Measurements from ENCODE around the gene SRGAP3.

Gene SRGAP3

GRCh38 chr3:9254764-9255163 is 5.3 kb upstream of the SRGAP3 start:
- no peak for DNase-seq (ENCODE audit: low read depth)
- H3K4me3 ChIP-seq (ENCODE audit: control insufficient read depth, low read depth, low read length), result no peak overlapping the region
- TF ChIP-seq, protein P1, sequence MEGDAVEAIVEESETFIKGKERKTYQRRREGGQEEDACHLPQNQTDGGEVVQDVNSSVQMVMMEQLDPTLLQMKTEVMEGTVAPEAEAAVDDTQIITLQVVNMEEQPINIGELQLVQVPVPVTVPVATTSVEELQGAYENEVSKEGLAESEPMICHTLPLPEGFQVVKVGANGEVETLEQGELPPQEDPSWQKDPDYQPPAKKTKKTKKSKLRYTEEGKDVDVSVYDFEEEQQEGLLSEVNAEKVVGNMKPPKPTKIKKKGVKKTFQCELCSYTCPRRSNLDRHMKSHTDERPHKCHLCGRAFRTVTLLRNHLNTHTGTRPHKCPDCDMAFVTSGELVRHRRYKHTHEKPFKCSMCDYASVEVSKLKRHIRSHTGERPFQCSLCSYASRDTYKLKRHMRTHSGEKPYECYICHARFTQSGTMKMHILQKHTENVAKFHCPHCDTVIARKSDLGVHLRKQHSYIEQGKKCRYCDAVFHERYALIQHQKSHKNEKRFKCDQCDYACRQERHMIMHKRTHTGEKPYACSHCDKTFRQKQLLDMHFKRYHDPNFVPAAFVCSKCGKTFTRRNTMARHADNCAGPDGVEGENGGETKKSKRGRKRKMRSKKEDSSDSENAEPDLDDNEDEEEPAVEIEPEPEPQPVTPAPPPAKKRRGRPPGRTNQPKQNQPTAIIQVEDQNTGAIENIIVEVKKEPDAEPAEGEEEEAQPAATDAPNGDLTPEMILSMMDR (IDR thresholded peaks at IDR 0.05; ENCODE audit: control insufficient read depth, insufficient read depth, low read depth, low read length, missing control alignments), result no peak

GRCh38 chr3:9253327-9253726 is 3.9 kb upstream of the SRGAP3 start:
- peak; percentile 18 for DNase-seq (ENCODE audit: low read depth)
- TF ChIP-seq, protein P1 (IDR thresholded peaks at IDR 0.05; ENCODE audit: control insufficient read depth, insufficient read depth, low read depth, low read length, missing control alignments), result no peak
- no peak overlapping the region for H3K4me3 ChIP-seq (ENCODE audit: control insufficient read depth, low read depth, low read length)

- DNase-seq (ENCODE audit: low read depth), result no peak
Measured at GRCh38 chr3:9251055-9251786, 1.8 kb upstream of the SRGAP3 start.

DNA sequence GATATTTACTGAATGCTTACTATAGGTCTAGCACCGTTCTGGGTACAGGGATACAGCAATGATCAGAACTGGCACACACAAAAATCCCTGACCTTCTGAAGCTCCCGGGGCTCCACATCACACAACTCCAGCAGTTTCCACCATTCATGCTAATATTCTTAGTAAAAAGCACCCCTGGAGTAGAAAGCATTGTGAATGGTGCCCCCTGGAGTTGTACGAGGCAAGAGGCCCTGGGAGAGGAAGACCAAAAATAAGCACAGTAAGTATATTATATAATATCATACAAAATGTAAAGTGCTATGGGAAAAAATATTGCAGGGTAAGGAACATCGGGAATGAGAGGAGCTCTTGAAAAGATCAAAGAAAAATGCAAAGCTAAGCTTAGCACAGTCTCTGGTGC is 790 bp upstream of the SRGAP3 start:
- DNase-seq (ENCODE audit: low read depth), result no peak
- TF ChIP-seq, protein P1 (IDR thresholded peaks at IDR 0.05; ENCODE audit: control insufficient read depth, insufficient read depth, low read depth, low read length, missing control alignments), result peak; percentile 21
- no peak overlapping the region for H3K4me3 ChIP-seq (ENCODE audit: control insufficient read depth, low read depth, low read length)

More at GRCh38 chr3:9251055-9251786, 1.8 kb upstream of the SRGAP3 start:
- no peak overlapping the region for H3K4me3 ChIP-seq (ENCODE audit: control insufficient read depth, low read depth, low read length)
- TF ChIP-seq, protein P1 (IDR thresholded peaks at IDR 0.05; ENCODE audit: control insufficient read depth, insufficient read depth, low read depth, low read length, missing control alignments), result peak; percentile 13

GRCh38 chr3:9248522-9249271 is 749 bp downstream of the SRGAP3 start:
- DNase-seq (ENCODE audit: low read depth), result no peak
- TF ChIP-seq, protein P1 (IDR thresholded peaks at IDR 0.05; ENCODE audit: control insufficient read depth, insufficient read depth, low read depth, low read length, missing control alignments), result no peak
- peak overlapping the region; percentile 47 for H3K4me3 ChIP-seq (ENCODE audit: control insufficient read depth, low read depth, low read length)

DNA sequence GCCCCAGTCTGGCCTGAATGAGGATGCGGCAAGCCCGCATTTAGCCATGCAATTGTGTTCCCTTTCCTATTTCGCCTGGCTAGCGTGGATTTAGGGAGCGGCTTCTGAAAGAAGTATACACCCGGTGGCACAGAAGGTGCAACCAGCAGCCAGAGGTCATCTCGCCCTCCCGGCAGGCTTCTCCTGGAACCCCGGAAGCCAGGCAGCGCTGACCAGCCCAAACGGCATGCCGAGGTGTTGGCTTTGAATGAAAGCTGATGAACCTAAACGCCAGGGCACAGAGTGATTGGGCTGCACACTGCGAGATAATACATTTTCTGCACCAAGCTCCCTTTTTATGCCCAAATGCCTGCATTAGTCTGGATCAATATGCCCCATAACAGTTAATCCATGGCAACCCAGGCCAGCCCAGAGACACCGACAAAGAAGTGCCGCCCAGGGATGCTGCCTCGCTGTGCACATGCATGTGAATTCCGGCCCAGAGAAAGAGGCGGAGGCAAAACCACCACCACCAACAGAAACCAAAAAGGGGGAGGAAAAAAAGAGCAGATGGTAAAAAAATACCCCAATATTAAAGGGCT is 1.4 kb downstream of the SRGAP3 start:
- TF ChIP-seq, protein P1 (IDR thresholded peaks at IDR 0.05; ENCODE audit: control insufficient read depth, insufficient read depth, low read depth, low read length, missing control alignments), result no peak

More for the DNA sequence above, 1.4 kb downstream of the SRGAP3 start:
- no peak for DNase-seq (ENCODE audit: low read depth)
- peak overlapping the region; percentile 47 for H3K4me3 ChIP-seq (ENCODE audit: control insufficient read depth, low read depth, low read length)
